ENCODE data around the gene VPS37C. TPM values are rescaled to one million over a fixed set of nuclear protein-coding genes. Genes with fewer than 3 reads are reported as not detected.

Gene VPS37C
- total RNA-seq, 1 donor: 13.5 TPM

- no peak for TF ChIP-seq CTCF (IDR thresholded peaks at IDR 0.05; ENCODE audit: insufficient read depth, low read length)
Measured at GRCh38 chr11:61195719-61196118, 34.5 kb upstream of the VPS37C start.

GRCh38 chr11:61194981-61195695 lies 33.9 kb upstream of the VPS37C start:
- DNase-seq (ENCODE audit: low read depth): no peak
- no peak overlapping the region for H3K4me3 ChIP-seq (ENCODE audit: low read depth, low read length)
- TF ChIP-seq CTCF (IDR thresholded peaks at IDR 0.05; ENCODE audit: insufficient read depth, low read length): no peak

More at GRCh38 chr11:61195719-61196118, 34.5 kb upstream of the VPS37C start:
- H3K4me3 ChIP-seq (ENCODE audit: low read depth, low read length): no peak overlapping the region
- no peak for DNase-seq (ENCODE audit: low read depth)

- no peak for TF ChIP-seq CTCF (IDR thresholded peaks at IDR 0.05; ENCODE audit: insufficient read depth, low read length)
- DNase-seq (ENCODE audit: low read depth): no peak
- no peak overlapping the region for H3K4me3 ChIP-seq (ENCODE audit: low read depth, low read length)
Measured at GRCh38 chr11:61194169-61194671, 33.0 kb upstream of the VPS37C start.

GRCh38 chr11:61193596-61193995 lies 32.4 kb upstream of the VPS37C start:
- H3K4me3 ChIP-seq (ENCODE audit: low read depth, low read length): no peak overlapping the region
- TF ChIP-seq CTCF (IDR thresholded peaks at IDR 0.05; ENCODE audit: insufficient read depth, low read length): no peak
- DNase-seq (ENCODE audit: low read depth): no peak

GRCh38 chr11:61189933-61190332 lies 28.7 kb upstream of the VPS37C start:
- no peak for TF ChIP-seq CTCF (IDR thresholded peaks at IDR 0.05; ENCODE audit: insufficient read depth, low read length)
- H3K4me3 ChIP-seq (ENCODE audit: low read depth, low read length): no peak overlapping the region
- DNase-seq (ENCODE audit: low read depth): no peak

- H3K4me3 ChIP-seq (ENCODE audit: low read depth, low read length): no peak overlapping the region
- TF ChIP-seq CTCF (IDR thresholded peaks at IDR 0.05; ENCODE audit: insufficient read depth, low read length): peak; percentile 94
- peak; percentile 84 for DNase-seq (ENCODE audit: low read depth)
Measured at GRCh38 chr11:61187505-61188130, 26.4 kb upstream of the VPS37C start.

Measured in fibroblast of the aortic adventitia (primary cell).